ENCODE data around the gene CYFIP1.

GRCh38 chr15:22889146-22889818, 90.9 kb downstream of the CYFIP1 start:
- TF ChIP-seq REST (IDR thresholded peaks at IDR 0.05; ENCODE audit: insufficient read depth in 1 of 2, low read depth in 2 of 2, low read length in 2 of 2) (no peak), FOXP2 (optimal IDR thresholded peaks at IDR 0.05; ENCODE audit: borderline replicate concordance, extremely low read depth, extremely low read length, insufficient read depth) (no peak), POLR2AphosphoS5 (IDR thresholded peaks at IDR 0.05; ENCODE audit: low read depth, low read length) (no peak)
